ENCODE measurements around the gene SPTLC3.

The SPTLC3 gene

GRCh38 chr20:13205848-13206434, 197.2 kb downstream of the SPTLC3 start:
- DNase-seq: no peak

DNA sequence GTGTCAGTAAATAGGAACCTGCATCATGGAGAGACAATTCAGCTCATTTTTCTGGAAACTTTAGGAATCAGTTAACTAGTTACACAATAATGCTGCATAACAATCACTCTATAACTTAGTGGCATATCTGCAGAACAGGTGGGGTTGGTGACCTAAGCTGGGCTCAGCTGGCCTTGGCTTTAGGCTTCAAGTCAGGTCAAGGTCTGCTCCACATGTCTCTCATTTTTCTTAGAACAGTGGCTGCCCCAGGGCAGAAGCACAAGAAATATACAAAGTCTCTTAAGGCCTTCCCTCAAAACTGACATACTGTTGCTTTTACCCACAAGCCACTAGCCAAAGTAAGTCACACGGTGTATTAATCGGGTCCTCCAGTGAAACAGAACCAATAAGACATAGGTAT, 198.2 kb downstream of the SPTLC3 start:
- no peak for DNase-seq

- no peak for DNase-seq
These were observed 203.3 kb downstream of the SPTLC3 start for GRCh38 chr20:13211956-13212618.

DNA sequence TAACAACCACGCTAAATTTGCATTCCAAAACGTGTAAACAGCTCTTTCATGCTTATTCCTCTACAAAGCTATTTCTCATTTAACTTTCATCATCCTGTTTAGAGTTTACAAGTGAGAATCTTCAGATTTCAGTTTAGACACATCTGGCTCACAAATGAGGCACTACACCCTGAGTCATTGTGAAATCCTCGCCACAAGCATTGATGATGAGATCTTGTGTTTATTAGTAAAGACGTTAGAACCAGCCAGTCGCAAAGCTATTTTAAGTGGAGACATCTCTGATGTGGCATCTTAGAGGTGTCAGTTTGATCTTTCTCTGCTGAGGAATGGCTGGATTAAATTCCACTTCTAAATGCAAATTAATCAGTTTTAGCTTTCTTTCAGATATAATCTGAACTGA, 204.0 kb downstream of the SPTLC3 start:
- no peak for DNase-seq

DNA sequence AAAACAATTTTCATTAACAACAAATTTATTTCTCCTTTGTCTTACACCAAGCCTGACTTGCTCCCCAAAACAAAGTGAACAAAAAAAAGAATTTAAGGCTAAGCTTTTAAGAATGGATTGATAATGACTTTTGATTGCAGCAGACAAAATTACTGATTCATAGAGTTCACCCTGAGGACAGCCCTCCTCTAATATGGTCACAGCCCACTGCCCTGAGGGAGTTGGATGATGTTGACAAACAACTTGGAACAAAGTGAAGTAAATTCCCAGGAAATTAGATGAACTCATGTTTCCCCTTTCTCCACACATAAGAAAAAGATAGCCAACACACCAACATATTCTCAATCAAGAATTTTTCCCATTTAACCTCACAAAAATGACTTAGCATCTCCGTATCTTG, 204.6 kb downstream of the SPTLC3 start:
- no peak for DNase-seq

GRCh38 chr20:13216533-13216932, 207.8 kb downstream of the SPTLC3 start:
- DNase-seq: no peak

Data from NCI-H748 treated with DMSO at 0.1 percent for 48 hours (cell line).